SK-N-MC (cell line): ENCODE measurements around the gene SCRT2.

Experiments used
- DNase-seq: peaks from one replicate; pipeline ENCODE4 v3.0.0-alpha.2; 2011; ENCODE audit warnings: low read depth, low spot score
- H3K27ac ChIP-seq: fragments of 200-600 bp; sonication (generic); 2 replicates; pipeline ENCODE4 v1.5.1; 2016; ENCODE audit warnings: mixed run types
- H3K36me3 ChIP-seq: fragments of 200-600 bp; sonication (generic); 2 replicates; pipeline ENCODE4 v1.6.1; 2017; ENCODE audit warnings: antibody characterized with exemption, low read length, mixed read lengths; ENCODE audit not compliant: insufficient read depth
- H3K4me3 ChIP-seq: fragments of 200-600 bp; sonication (generic); 2 replicates; pipeline ENCODE4 v1.5.1; 2016
- H3K9ac ChIP-seq: fragments of 200-600 bp; sonication (generic); 2 replicates; pipeline ENCODE4 v1.8.0; 2017; ENCODE audit warnings: mixed run types, mixed read lengths; ENCODE audit not compliant: insufficient read length
- H3K9me3 ChIP-seq: fragments of 200-600 bp; sonication (generic); 2 replicates; pipeline ENCODE4 v1.6.1; 2017; ENCODE audit warnings: low read depth, mild to moderate bottlenecking, antibody characterized with exemption, low read length, moderate library complexity, mixed read lengths
- EZH2 ChIP-seq: fragments of 200-600 bp; sonication (generic); IDR thresholded peaks from one replicate; pipeline ENCODE4 v1.6.1; 2017; ENCODE audit warnings: antibody characterized with exemption
- FOXP2 ChIP-seq: optimal IDR thresholded peaks from 2 replicates; pipeline ENCODE3; 2011; ENCODE audit warnings: mild to moderate bottlenecking, moderate library complexity; ENCODE audit not compliant: insufficient read depth; ENCODE audit errors: extremely low read length, control extremely low read depth
- POLR2AphosphoS5 ChIP-seq: IDR thresholded peaks from 2 replicates; pipeline ENCODE4 v1.6.1; 2012; ENCODE audit warnings: mild to moderate bottlenecking, low read depth, low read length, borderline replicate concordance

SCRT2 gene

DNA sequence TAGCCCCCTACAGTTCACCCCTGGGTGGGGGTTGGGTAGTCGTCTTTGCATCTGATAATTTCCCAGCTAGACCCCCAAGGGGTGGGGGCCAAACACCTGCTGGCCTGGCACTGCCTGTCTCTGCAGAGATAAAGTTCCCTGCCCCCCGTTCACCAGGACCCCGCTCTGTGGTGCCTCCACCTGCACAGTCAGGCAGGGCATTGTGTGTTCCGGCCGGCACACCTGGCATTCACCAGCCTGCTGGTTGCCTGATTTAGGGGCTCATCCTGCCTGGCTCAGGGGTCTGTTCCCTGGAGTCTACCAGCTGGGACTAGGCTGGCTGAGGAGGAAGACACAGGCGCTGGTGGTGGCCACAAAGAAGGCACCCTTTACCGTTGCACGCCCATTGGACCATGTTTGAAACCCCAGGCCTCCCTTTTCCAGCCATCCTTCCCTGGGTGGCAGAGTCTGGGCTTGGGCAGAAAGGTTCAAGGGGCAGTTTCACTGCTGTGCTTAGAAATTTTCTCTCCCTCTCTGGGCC lies 30.8 kb upstream of the SCRT2 start:
- H3K9ac ChIP-seq = no peak overlapping the region
- H3K27ac ChIP-seq = no peak overlapping the region
- no peaks in the 10 kb centered on the region for H3K36me3 ChIP-seq
- no peak for DNase-seq
- no peak overlapping the region for H3K4me3 ChIP-seq
- H3K9me3 ChIP-seq = no peaks in the 10 kb centered on the region
- TF ChIP-seq FOXP2 (no peak), POLR2AphosphoS5 (no peak), EZH2 (no peak)

DNA sequence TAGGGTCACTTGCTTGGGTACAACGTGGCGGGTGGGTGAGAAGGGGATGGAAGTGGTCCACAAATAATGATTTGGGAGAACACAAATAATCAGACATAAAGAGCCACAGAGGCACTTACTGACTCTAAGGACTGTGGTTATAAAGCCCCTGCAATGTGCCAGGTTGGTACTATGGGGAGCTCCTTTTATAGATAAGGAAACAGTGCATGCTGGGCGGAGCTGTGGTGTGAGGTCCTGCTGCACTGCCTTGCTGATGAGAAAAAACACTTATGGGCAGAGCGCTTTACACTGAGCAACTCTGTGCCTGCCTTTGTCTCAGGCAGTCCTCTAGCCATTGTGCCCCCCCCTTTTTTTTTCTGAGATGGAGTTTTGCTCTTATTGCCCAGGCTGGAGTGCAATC lies 29.1 kb upstream of the SCRT2 start:
- no peak overlapping the region for H3K4me3 ChIP-seq
- H3K9me3 ChIP-seq = no peaks in the 10 kb centered on the region
- TF ChIP-seq EZH2 (no peak), POLR2AphosphoS5 (no peak), FOXP2 (no peak)

DNA sequence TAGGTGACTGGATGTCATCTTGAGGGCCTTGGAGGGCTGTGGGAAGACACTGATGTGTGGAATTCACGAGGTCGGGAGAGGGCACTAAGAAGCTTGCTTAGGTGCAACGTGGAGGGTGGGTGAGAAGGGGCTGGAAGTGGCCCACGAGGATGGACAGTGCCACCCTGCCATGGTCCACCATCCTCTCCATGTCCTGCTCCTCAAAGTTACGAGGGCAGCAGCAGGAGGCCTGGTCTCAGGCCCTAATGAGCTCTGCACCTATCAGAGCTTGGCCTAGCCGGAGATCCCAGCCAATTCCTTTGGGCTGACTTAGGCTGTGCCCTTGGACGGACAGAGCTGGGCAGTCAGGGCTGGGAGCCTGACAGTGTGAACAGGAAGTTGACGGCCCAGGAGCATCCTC lies 27.8 kb upstream of the SCRT2 start:
- Histone ChIP-seq H3K4me3 (no peak overlapping the region), H3K27ac (no peak overlapping the region), H3K9me3 (no peaks in the 10 kb centered on the region), H3K36me3 (no peaks in the 10 kb centered on the region), H3K9ac (no peak overlapping the region)
- TF ChIP-seq FOXP2 (no peak), EZH2 (no peak), POLR2AphosphoS5 (no peak)
- DNase-seq = no peak

More for the DNA sequence above, 29.1 kb upstream of the SCRT2 start:
- no peak overlapping the region for H3K9ac ChIP-seq
- H3K27ac ChIP-seq = no peak overlapping the region
- no peak for DNase-seq
- H3K36me3 ChIP-seq = no peaks in the 10 kb centered on the region

DNA sequence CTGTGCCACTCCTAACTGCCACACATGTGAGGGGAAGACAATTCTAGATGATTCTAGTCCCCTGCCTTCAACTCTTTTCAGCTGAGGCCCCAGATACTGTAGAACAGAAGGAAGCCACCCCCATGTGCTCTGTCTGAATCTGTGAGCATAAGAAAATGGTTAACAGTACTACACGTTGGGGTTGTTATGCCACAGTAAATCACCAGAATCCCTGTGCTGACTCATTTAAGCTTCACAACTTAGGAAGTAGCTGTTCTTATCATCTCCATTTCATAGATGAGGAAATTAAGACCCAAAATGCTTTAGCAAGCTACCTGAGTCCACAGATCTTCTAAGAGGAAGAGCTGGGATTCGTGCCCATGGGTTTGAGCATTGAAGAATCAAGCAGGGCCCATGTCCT lies 27.4 kb upstream of the SCRT2 start:
- Histone ChIP-seq H3K36me3 (no peaks in the 10 kb centered on the region), H3K9me3 (no peaks in the 10 kb centered on the region), H3K4me3 (no peak overlapping the region), H3K27ac (no peak overlapping the region), H3K9ac (no peak overlapping the region)
- no peak for DNase-seq
- TF ChIP-seq EZH2 = no peak
- TF ChIP-seq POLR2AphosphoS5 = no peak
- TF ChIP-seq FOXP2 = no peak

DNA sequence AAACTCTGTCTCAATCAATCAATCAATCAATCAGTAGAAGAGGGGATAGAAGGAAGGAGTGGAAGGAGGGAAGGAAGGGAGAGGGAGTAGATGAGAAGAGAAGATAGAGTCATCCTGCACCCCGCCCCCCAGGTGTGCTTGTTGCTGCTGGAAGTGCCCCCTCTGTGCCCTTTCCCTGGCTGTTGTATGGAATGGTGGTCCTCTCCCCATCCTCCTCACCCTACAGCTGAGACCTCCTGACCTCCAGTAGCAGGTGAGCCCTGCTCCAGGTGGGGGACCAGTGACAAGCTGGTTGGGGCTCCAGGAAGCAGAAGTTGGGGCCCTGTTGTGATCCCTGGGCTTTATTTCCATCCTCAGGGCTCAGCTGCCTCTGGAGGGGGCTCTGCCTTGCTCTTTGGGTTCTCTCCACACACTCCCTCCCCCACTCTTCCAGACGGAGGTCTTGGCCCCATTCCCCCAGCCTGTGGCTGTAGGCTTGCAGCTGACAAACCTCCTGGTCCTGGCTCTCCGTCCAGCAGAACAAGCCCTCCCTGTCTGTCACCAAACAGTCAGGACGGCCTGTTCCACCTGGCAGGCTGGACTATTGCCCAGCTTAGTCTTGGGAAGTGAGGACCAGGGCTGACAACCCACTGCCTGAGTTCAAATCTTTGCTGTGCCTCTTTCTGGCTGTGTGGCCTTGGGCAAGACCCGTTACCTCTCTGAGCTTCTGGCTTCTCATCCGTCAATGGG lies 26.0 kb upstream of the SCRT2 start:
- Histone ChIP-seq H3K36me3 (no peaks in the 10 kb centered on the region), H3K9me3 (no peaks in the 10 kb centered on the region), H3K27ac (no peak overlapping the region), H3K4me3 (no peak overlapping the region), H3K9ac (no peak overlapping the region)
- no peak for DNase-seq
- TF ChIP-seq FOXP2 (no peak), POLR2AphosphoS5 (no peak), EZH2 (no peak)

DNA sequence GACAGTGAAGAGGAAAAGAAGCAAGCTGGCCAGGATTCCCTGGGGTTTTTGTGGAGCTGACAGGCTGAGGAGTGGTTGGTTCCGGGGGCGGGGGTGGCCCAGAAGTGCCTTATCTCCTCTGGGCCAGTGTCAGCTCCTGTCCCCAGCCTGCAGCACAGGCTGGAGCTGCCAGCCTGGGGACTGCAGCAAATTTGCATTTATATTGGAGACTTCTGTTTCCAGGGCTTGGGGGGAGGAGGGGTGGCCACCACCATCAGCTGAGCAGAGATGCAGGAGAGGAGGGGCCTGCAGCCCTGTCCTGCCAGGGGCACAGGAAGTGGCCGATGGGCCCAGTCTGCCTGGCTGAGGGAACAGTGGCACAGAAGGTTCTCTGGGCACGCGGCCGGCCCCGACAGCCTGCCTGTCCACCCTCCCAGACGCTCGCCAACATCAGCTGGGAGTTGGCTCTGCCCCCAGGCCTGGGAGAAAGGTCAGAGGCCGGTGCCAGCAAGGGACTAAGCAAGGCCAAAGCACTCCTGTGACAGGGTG lies 24.3 kb upstream of the SCRT2 start:
- DNase-seq = no peak
- TF ChIP-seq POLR2AphosphoS5 (no peak), FOXP2 (no peak), EZH2 (no peak)
- no peak overlapping the region for H3K27ac ChIP-seq
- no peak overlapping the region for H3K9ac ChIP-seq
- H3K9me3 ChIP-seq = no peaks in the 10 kb centered on the region
- no peak overlapping the region for H3K4me3 ChIP-seq
- no peaks in the 10 kb centered on the region for H3K36me3 ChIP-seq

DNA sequence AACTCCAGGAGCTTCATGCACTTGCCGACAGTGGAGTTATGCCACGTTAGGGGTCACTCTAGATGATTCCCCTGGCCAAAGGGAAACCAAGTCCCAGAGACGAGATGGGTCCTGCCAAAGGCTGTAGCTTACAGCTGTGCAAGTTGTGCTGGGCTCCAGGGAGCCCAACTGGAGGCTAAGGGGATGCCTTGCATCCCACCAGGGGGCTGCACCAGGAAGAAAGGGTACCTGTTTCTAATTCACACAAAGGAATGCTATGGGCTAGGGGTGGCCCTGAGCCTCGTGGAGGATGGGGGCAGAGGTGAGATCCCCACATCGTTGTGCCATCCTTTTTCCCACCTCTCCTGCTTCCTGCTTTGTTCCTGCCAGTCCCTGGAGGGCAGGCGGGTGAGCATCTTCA lies 23.7 kb upstream of the SCRT2 start:
- TF ChIP-seq EZH2 (no peak), POLR2AphosphoS5 (no peak), FOXP2 (no peak)
- H3K4me3 ChIP-seq = no peak overlapping the region
- H3K9me3 ChIP-seq = no peaks in the 10 kb centered on the region
- H3K9ac ChIP-seq = no peak overlapping the region
- no peak for DNase-seq
- H3K27ac ChIP-seq = no peak overlapping the region
- H3K36me3 ChIP-seq = no peaks in the 10 kb centered on the region

DNA sequence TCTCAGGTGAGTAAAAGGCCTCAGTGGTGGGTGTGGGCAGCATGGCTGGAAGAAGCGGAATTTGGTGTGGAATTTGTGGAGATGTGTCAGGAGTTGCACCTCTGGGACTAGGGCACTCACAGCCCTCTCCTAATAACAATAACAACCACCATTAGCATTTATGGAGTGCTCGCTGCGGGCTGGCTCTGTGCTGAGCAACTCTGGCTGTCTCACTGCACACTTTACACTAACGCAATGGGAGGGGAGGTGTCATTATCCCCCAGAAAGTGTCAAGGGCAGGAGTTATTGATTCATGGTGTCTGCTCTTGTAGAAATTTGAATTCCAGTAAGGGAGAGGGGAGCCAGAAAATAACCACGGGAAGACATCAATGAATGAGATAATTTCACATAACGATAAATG lies 22.7 kb upstream of the SCRT2 start:
- TF ChIP-seq EZH2 = no peak
- TF ChIP-seq FOXP2 = no peak
- no peak for TF ChIP-seq POLR2AphosphoS5
- Histone ChIP-seq H3K9ac (no peak overlapping the region), H3K9me3 (no peaks in the 10 kb centered on the region), H3K4me3 (no peak overlapping the region), H3K27ac (no peak overlapping the region), H3K36me3 (no peaks in the 10 kb centered on the region)
- DNase-seq = no peak

DNA sequence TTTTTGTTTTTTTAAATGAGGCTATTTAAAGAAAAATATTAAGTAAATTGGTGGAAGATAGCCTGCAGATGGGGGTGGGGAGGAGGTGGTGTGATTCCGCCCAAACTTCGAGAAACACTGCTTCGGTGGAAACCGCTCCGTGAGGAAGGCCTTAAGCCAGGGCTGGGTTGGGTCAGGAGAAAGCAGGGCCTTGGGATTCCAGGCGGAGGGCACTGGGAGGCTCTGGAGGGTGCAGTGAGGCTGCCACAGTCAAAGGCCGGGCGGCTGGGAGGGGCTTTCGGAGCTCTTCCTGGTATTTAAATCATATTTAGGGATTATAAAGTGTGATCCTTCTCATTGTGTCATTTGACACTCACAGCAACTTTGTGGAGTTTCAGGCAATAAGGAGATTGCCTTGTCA lies 22.2 kb upstream of the SCRT2 start:
- no peak overlapping the region for H3K27ac ChIP-seq
- no peak for DNase-seq
- no peak overlapping the region for H3K4me3 ChIP-seq
- TF ChIP-seq POLR2AphosphoS5 (no peak), FOXP2 (no peak), EZH2 (no peak)
- no peaks in the 10 kb centered on the region for H3K36me3 ChIP-seq
- no peaks in the 10 kb centered on the region for H3K9me3 ChIP-seq
- H3K9ac ChIP-seq = no peak overlapping the region
